PC-9 (cell line): Measurements from ENCODE around the gene DLEC1. TPM values are rescaled to one million over a fixed set of nuclear protein-coding genes. Genes with fewer than 3 reads are reported as not detected.
"Not testable (repeated sequence)": the region's sequence is repeated elsewhere in the genome, so short reads cannot be mapped to it uniquely, and the experiment has no call there.

Experiments
- BruUV-seq: library from RNA; stranded (reverse); fragments of 400-500 nt; replicated peaks from 2 replicates; lab custom pipeline; 2021; lab: Mats Ljungman, UMichigan
- CTCF ChIA-PET: fragments of 300-600 bp; sonication (Branson Sonifier 250); formaldehyde crosslinking; loops from one replicate; lab custom pipeline; 2022; ENCODE audit warnings: antibody characterized with exemption; lab: Charles Lee
- POLR2A ChIA-PET: fragments of 300-600 bp; sonication (Branson Sonifier 250); formaldehyde crosslinking; loops from one replicate; lab custom pipeline; 2022; ENCODE audit warnings: antibody characterized with exemption; ENCODE audit not compliant: unreplicated experiment; lab: Charles Lee
- DNase-seq, 2 experiments: peaks; one replicate each; pipeline versions ENCODE4 v3.0.0 to v3.0.0-alpha.2; 2015 to 2022; ENCODE audit warnings: mixed read lengths in 1 of 2
- H2AFZ ChIP-seq: fragments of 200-600 bp; sonication (generic); 2 replicates; pipeline ENCODE4 v1.8.1; 2017; ENCODE audit warnings: antibody characterized with exemption
- H3F3A ChIP-seq: fragments of 200-600 bp; sonication (generic); 2 replicates; pipeline ENCODE4 v1.8.1; 2017; ENCODE audit warnings: antibody characterized with exemption, mild to moderate bottlenecking, low read depth; ENCODE audit not compliant: insufficient read depth
- H3K27ac ChIP-seq: fragments of 200-600 bp; sonication (generic); 2 replicates; pipeline ENCODE4 v1.6.1; 2016; ENCODE audit warnings: mixed run types
- H3K27me3 ChIP-seq: fragments of 200-600 bp; sonication (generic); 2 replicates; pipeline ENCODE4 v1.6.1; 2016; ENCODE audit warnings: low read depth, mixed run types; ENCODE audit not compliant: insufficient read depth
- H3K36me3 ChIP-seq: fragments of 200-600 bp; sonication (generic); 2 replicates; pipeline ENCODE4 v1.6.1; 2016; ENCODE audit warnings: low read depth, mixed run types
- H3K4me1 ChIP-seq: fragments of 200-600 bp; sonication (generic); replicated peaks from 2 replicates; pipeline ENCODE4 v1.6.1; 2016; ENCODE audit warnings: mixed run types; ENCODE audit not compliant: insufficient read depth
- H3K4me2 ChIP-seq: fragments of 200-600 bp; sonication (generic); 2 replicates; pipeline ENCODE4 v1.6.1; 2017; ENCODE audit warnings: mixed run types
- H3K4me3 ChIP-seq: fragments of 200-600 bp; sonication (generic); 2 replicates; pipeline ENCODE4 v1.6.1; 2016; ENCODE audit warnings: mixed run types
- H3K79me2 ChIP-seq: fragments of 200-600 bp; sonication (generic); 2 replicates; pipeline ENCODE4 v1.6.1; 2017; ENCODE audit warnings: low read depth, mixed run types
- H3K9me2 ChIP-seq: fragments of 200-600 bp; sonication (generic); 2 replicates; pipeline ENCODE4 v1.8.1; 2017; ENCODE audit warnings: mild to moderate bottlenecking; ENCODE audit not compliant: insufficient read depth
- H3K9me3 ChIP-seq: fragments of 200-600 bp; sonication (generic); 2 replicates; pipeline ENCODE4 v1.8.1; 2016; ENCODE audit warnings: low read depth; ENCODE audit not compliant: insufficient read depth
- H4K20me1 ChIP-seq: fragments of 200-600 bp; sonication (generic); 2 replicates; pipeline ENCODE4 v1.8.1; 2017; ENCODE audit not compliant: insufficient read depth
- EZH2 ChIP-seq: fragments of 200-600 bp; sonication (generic); IDR thresholded peaks from 2 replicates; pipeline ENCODE4 v1.8.0; 2017; ENCODE audit warnings: antibody characterized with exemption, low read depth
- intact Hi-C: fragments of 100-400 bp; cut with micrococcal nuclease; formaldehyde crosslinking; loops from one replicate; pipeline ENCODE4 v1.10.0; 2022; ENCODE audit not compliant: unreplicated experiment
- total RNA-seq: library from RNA; stranded (reverse); gene quantifications from 2 replicates; pipeline ENCODE4 v1.2.3, GENCODE V29; 2021
- TF ChIP-seq, protein P1 (sequence below): fragments of 200-600 bp; sonication (generic); conservative IDR thresholded peaks from 2 replicates; pipeline ENCODE4 v1.6.1; 2017; ENCODE audit warnings: mixed run types, antibody characterized with exemption, mild to moderate bottlenecking, moderate library complexity

DLEC1 gene
- total RNA-seq, 1 experiment from 2014 or later, result 0.35 TPM

DNA sequence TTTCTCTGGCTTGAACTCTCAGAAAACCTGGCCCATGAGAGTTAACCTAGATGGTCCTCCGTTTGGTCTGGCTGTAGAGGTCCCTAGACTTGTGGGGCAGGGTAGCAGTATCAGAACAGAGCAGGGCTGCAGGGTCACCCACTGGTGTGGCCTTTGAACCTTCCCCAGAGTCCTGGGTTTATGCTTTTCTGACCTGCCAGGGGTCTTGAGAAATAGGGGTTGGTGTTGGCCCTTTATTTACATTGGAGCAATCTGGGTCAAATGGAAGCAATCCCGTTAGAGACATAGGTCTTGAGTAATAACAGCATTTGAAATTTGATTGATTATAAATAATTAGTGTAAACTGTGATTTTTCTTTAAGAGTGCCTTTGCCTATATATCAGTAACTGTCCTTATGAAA lies 23.8 kb downstream of the DLEC1 start:
- H3K9me3 ChIP-seq, result no peaks in the 10 kb centered on the region
- H3F3A ChIP-seq, result no peaks in the 10 kb centered on the region
- TF ChIP-seq, protein P1, sequence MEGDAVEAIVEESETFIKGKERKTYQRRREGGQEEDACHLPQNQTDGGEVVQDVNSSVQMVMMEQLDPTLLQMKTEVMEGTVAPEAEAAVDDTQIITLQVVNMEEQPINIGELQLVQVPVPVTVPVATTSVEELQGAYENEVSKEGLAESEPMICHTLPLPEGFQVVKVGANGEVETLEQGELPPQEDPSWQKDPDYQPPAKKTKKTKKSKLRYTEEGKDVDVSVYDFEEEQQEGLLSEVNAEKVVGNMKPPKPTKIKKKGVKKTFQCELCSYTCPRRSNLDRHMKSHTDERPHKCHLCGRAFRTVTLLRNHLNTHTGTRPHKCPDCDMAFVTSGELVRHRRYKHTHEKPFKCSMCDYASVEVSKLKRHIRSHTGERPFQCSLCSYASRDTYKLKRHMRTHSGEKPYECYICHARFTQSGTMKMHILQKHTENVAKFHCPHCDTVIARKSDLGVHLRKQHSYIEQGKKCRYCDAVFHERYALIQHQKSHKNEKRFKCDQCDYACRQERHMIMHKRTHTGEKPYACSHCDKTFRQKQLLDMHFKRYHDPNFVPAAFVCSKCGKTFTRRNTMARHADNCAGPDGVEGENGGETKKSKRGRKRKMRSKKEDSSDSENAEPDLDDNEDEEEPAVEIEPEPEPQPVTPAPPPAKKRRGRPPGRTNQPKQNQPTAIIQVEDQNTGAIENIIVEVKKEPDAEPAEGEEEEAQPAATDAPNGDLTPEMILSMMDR, result no peak
- TF ChIP-seq EZH2, result no peak
- DNase-seq, result no peak
- CTCF ChIA-PET, result no interaction called here
- H3K4me3 ChIP-seq, result no peak overlapping the region
- intact Hi-C loops, result no loop called here
- no TSS peak for BruUV-seq
- H3K4me2 ChIP-seq, result no peak overlapping the region
- no peaks in the 10 kb centered on the region for H3K4me1 ChIP-seq
- no peak overlapping the region for H3K27ac ChIP-seq
- H3K79me2 ChIP-seq, result no peaks in the 10 kb centered on the region
- H2AFZ ChIP-seq, result no peak overlapping the region
- H3K9me2 ChIP-seq, result no peaks in the 10 kb centered on the region
- H3K36me3 ChIP-seq, result no peaks in the 10 kb centered on the region
- peaks cover 14% of the 10 kb centered on the region; the same call in 1 of the 2 replicates for H3K27me3 ChIP-seq
- H4K20me1 ChIP-seq, result no peaks in the 10 kb centered on the region
- POLR2A ChIA-PET, result no interaction called here

DNA sequence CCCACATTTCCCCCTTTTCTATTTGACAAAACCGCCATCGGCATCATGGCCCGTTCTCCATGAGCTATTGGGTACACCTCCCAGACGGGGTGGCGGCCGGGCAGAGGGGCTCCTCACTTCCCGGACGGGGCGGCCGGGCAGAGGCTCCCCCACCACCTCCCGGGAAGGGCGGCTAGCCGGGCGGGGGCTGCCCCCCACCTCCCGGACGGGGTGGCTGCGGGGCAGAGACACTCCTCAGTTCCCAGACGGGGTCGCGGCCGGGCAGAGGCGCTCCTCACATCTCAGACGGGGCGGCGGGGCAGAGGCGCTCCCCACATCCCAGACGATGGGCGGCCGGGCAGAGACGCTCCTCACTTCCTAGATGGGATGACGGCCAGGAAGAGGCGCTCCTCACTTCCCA lies 25.4 kb downstream of the DLEC1 start:
- H2AFZ ChIP-seq, H3K4me1 ChIP-seq, BruUV-seq, H3K9me3 ChIP-seq, H3K27ac ChIP-seq, POLR2A ChIA-PET, H3K79me2 ChIP-seq, intact Hi-C loops, CTCF ChIA-PET, H4K20me1 ChIP-seq, H3K4me2 ChIP-seq, DNase-seq, H3K36me3 ChIP-seq, H3F3A ChIP-seq, H3K4me3 ChIP-seq, H3K9me2 ChIP-seq: not testable (repeated sequence)
- peaks cover 14% of the 10 kb centered on the region; the same call in 1 of the 2 replicates for H3K27me3 ChIP-seq

DNA sequence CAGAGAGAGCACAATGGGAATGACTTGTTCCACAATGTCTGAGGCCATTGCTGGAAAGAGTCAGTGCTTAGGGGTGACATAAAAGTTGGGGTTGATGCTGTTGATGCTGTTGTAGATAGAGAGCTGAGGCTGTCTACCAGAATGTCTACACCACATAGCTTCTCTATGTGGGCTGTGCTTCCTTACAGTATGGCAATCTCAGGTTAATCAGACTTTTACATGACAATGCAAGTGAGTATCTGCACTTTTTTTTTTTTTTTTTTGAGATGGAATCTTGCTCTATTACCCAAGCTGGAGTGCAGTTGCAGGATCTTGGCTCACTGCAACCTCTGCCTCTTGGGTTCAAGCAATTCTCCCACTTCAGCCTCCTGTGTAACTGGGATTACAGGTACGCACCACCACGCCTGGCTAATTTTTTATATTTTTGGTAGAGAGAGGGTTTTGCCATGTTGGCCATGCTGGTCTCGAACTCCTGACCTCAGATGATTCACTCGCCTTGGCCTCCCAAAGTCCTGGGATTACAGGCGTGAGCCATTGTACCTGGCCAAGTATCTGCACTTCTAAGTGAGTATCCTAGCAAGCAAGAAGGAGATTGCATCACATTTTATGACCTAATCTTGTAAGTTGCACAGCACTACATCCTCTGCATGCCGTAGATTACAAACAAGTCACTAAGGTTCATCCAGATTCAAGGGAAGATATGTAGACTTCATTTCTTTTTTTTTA lies 28.7 kb downstream of the DLEC1 start:
- Histone ChIP-seq H2AFZ (no peak overlapping the region), H3K36me3 (no peaks in the 10 kb centered on the region), H3K27me3 (peaks cover 14% of the 10 kb centered on the region; the same call in 1 of the 2 replicates), H3K4me1 (no peaks in the 10 kb centered on the region), H3K9me2 (no peaks in the 10 kb centered on the region), H3K79me2 (no peaks in the 10 kb centered on the region), H3K27ac (no peak overlapping the region), H3K4me3 (no peak overlapping the region), H3K9me3 (no peaks in the 10 kb centered on the region), H4K20me1 (no peaks in the 10 kb centered on the region), H3K4me2 (no peak overlapping the region), H3F3A (no peaks in the 10 kb centered on the region)
- TF ChIP-seq EZH2, result no peak
- TF ChIP-seq, protein P1, result no peak
- CTCF ChIA-PET, result no interaction called here
- intact Hi-C loops, result no loop called here
- no peak for DNase-seq
- POLR2A ChIA-PET, result no interaction called here
- BruUV-seq, result no TSS peak
